Measurements from ENCODE around the gene PDE3B.
"Not testable (repeated sequence)": the region's sequence is repeated elsewhere in the genome, so short reads cannot be mapped to it uniquely, and the experiment has no call there.

PDE3B gene

GRCh38 chr11:14672635-14673034 lies 29.0 kb downstream of the PDE3B start:
- TF ChIP-seq Cebpa-rat (IDR thresholded peaks at IDR 0.05), result no peak
- Histone ChIP-seq H3K27ac (peak overlapping the region in 2 of 11 experiments; percentile 1 to 48; a peak in 2 of 22 replicates), H3K9ac (no peak overlapping the region), H3K4me3 (no peak overlapping the region), H3K9me3 (replicated peaks in 1 of 11) (peaks cover 0 to 5% (median 0%) of the 10 kb centered on the region in 11 experiments; a peak in 2 of 22 replicates), H3K27me3 (no peaks in the 10 kb centered on the region), H4K20me1 (peaks cover 0 to 24% (median 0%) of the 10 kb centered on the region in 11 experiments; a peak in 5 of 22 replicates), H3K4me2 (peak overlapping the region in 3 of 11 experiments; percentile 64 to 85 (median 78); a peak in 5 of 22 replicates), H3K4me1 (peaks cover 0 to 78% (median 7%) of the 10 kb centered on the region in 10 experiments; a peak in 10 of 20 replicates), H3K36me3 (peaks cover 0 to 50% (median 11%) of the 10 kb centered on the region in 11 experiments; a peak in 11 of 22 replicates)

DNA sequence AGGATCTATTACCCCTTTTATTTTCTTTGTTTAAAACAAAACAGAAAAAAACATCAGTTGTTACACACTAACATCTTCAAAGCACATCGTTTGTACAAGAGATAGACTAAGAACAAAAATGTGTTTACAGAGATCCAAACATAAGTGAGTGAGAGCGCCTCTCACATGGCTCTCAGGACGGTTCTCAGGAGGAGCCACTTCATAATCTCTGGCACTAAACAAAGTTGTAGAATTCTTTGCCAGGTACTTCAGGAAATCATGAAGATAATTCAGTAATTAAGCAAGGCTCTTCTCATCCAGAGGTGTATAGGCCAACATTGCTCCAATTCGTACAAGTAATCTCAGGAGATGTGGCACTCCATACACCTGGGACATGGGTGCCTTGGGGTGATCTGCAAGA lies 29.8 kb downstream of the PDE3B start:
- Histone ChIP-seq H3K9me3 (replicated peaks in 1 of 11) (peaks cover 0 to 12% (median 0%) of the 10 kb centered on the region in 11 experiments; a peak in 6 of 22 replicates), H3K4me2 (peak overlapping the region in 7 of 11 experiments; percentile 1 to 85 (median 54); a peak in 12 of 22 replicates), H3K36me3 (peaks cover 0 to 57% (median 17%) of the 10 kb centered on the region in 11 experiments; a peak in 11 of 22 replicates), H3K4me3 (0 out of 20 replicates have a peak overlapping the region, but pooled peaks of 1 of the 10 experiments have one; percentile 8), H3K27ac (peak overlapping the region in 5 of 11 experiments; percentile 19 to 65 (median 44); a peak in 8 of 22 replicates), H3K9ac (no peak overlapping the region), H3K27me3 (no peaks in the 10 kb centered on the region), H4K20me1 (peaks cover 0 to 24% (median 0%) of the 10 kb centered on the region in 11 experiments; a peak in 5 of 22 replicates), H3K4me1 (peaks cover 0 to 86% (median 7%) of the 10 kb centered on the region in 10 experiments; a peak in 10 of 20 replicates)
- TF ChIP-seq Cebpa-rat (IDR thresholded peaks at IDR 0.05), result no peak

DNA sequence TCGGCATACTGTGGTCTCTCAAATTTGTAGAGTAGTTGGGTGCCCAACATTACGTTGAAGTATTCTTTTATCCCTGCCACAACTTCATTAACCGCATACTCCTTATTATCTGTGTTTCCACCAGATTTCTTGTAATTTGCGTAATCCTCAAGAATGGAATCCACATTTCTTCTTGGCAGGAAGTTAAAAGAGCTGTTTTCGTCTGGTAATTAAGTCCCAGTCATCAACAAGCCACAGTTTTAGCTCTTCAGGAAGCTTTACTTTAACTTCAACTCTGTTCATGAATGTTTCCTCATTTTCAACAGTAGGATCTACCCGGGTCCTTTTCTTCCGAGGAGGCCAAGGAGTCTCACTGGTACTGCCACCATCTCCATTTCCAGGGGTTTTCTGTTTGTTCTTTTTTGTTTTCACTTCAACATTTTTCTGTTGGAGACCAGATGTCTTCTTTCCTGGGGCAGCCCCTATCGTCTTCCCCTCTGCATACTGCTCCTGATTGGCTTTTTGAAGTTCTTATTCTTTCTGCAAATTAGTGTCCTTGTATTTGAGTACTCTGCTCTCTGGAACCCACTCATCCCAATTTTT lies 30.3 kb downstream of the PDE3B start:
- Histone ChIP-seq H3K36me3 (peaks cover 0 to 55% (median 18%) of the 10 kb centered on the region in 11 experiments; a peak in 13 of 22 replicates), H4K20me1 (peaks cover 0 to 20% (median 0%) of the 10 kb centered on the region in 11 experiments; a peak in 5 of 22 replicates)

DNA sequence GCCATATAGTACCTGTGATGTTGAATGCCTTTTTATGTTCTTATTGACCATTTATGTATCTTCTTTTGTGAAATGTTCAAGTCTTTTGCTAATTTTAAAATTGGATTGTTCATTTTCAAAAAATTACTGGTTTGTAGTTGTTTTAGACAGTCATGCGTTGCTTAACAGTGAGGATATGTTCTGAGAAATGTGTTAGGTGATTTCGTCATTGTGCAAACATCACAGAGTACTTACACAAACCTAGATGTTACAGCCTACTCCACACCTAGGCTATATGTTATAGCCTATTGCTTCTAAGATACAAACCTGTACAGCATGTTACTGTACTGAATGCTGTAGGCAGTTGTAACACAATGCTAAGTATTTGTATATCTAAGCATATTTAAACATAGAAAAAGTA lies 32.5 kb downstream of the PDE3B start:
- Histone ChIP-seq H3K9ac (no peak overlapping the region), H3K4me1 (peaks cover 0 to 77% (median 7%) of the 10 kb centered on the region in 10 experiments; a peak in 10 of 20 replicates), H3K27me3 (no peaks in the 10 kb centered on the region), H3K4me3 (no peak overlapping the region), H3K4me2 (peak overlapping the region in 1 of 11 experiments; percentile 28; a peak in 1 of 22 replicates), H3K9me3 (replicated peaks in 1 of 11) (peaks cover 8 to 28% (median 17%) of the 10 kb centered on the region in 11 experiments; a peak in 21 of 22 replicates), H4K20me1 (peaks cover 0 to 18% (median 5%) of the 10 kb centered on the region in 11 experiments; a peak in 6 of 22 replicates), H3K27ac (no peak overlapping the region), H3K36me3 (peaks cover 0 to 64% (median 27%) of the 10 kb centered on the region in 11 experiments; a peak in 16 of 22 replicates)
- no peak for TF ChIP-seq Cebpa-rat (IDR thresholded peaks at IDR 0.05)

More for the DNA sequence above, 30.3 kb downstream of the PDE3B start:
- Histone ChIP-seq H3K9me3 (replicated peaks in 1 of 11) (peaks cover 0 to 16% (median 3%) of the 10 kb centered on the region in 11 experiments; a peak in 17 of 22 replicates), H3K4me2 (peak overlapping the region in 7 of 11 experiments; percentile 1 to 85 (median 54); a peak in 12 of 22 replicates), H3K27ac (peak overlapping the region in 5 of 11 experiments; percentile 19 to 65 (median 44); a peak in 8 of 22 replicates), H3K4me1 (peaks cover 0 to 85% (median 7%) of the 10 kb centered on the region in 10 experiments; a peak in 10 of 20 replicates), H3K9ac (peak overlapping the region in 1 of 11 experiments; percentile 5; a peak in 1 of 22 replicates), H3K27me3 (no peaks in the 10 kb centered on the region), H3K4me3 (peak overlapping the region in 1 of 10 experiments; percentile 8; a peak in 1 of 20 replicates)
- no peak for TF ChIP-seq Cebpa-rat (IDR thresholded peaks at IDR 0.05)

GRCh38 chr11:14677146-14677545 lies 33.5 kb downstream of the PDE3B start:
- H3K9ac ChIP-seq, result no peak overlapping the region
- peaks cover 0 to 72% (median 7%) of the 10 kb centered on the region in 10 experiments; a peak in 10 of 20 replicates for H3K4me1 ChIP-seq
- no peak overlapping the region for H3K27ac ChIP-seq
- no peak overlapping the region for H3K4me3 ChIP-seq
- peaks cover 0 to 24% (median 0%) of the 10 kb centered on the region in 11 experiments; a peak in 6 of 22 replicates for H4K20me1 ChIP-seq
- H3K36me3 ChIP-seq, result peaks cover 0 to 60% (median 21%) of the 10 kb centered on the region in 11 experiments; a peak in 16 of 22 replicates
- no peak for TF ChIP-seq Cebpa-rat (IDR thresholded peaks at IDR 0.05)
- H3K4me2 ChIP-seq, result peak overlapping the region in 1 of 11 experiments; percentile 24; a peak in 2 of 22 replicates
- no peaks in the 10 kb centered on the region for H3K27me3 ChIP-seq
- H3K9me3 ChIP-seq (replicated peaks in 1 of 11), result peaks cover 8 to 28% (median 17%) of the 10 kb centered on the region in 11 experiments; a peak in 21 of 22 replicates

GRCh38 chr11:14678350-14678749 lies 34.7 kb downstream of the PDE3B start:
- Histone ChIP-seq H3K4me3 (no peak overlapping the region), H3K9ac (no peak overlapping the region), H3K4me2 (no peak overlapping the region), H3K27me3 (no peaks in the 10 kb centered on the region), H4K20me1 (peaks cover 0 to 26% (median 0%) of the 10 kb centered on the region in 11 experiments; a peak in 6 of 22 replicates), H3K4me1 (peaks cover 0 to 60% (median 7%) of the 10 kb centered on the region in 10 experiments; a peak in 10 of 20 replicates), H3K36me3 (peaks cover 0 to 60% (median 21%) of the 10 kb centered on the region in 11 experiments; a peak in 16 of 22 replicates), H3K27ac (no peak overlapping the region), H3K9me3 (replicated peaks in 1 of 11) (peaks cover 8 to 32% (median 17%) of the 10 kb centered on the region in 11 experiments; a peak in 21 of 22 replicates)
- TF ChIP-seq Cebpa-rat (IDR thresholded peaks at IDR 0.05), result no peak

- Histone ChIP-seq H3K27me3 (no peaks in the 10 kb centered on the region), H3K4me3 (no peak overlapping the region), H4K20me1 (peaks cover 0 to 33% (median 5%) of the 10 kb centered on the region in 11 experiments; a peak in 8 of 22 replicates), H3K4me1 (peaks cover 0 to 59% (median 0%) of the 10 kb centered on the region in 10 experiments; a peak in 6 of 20 replicates), H3K9me3 (replicated peaks in 1 of 11) (peaks cover 13 to 42% (median 24%) of the 10 kb centered on the region in 11 experiments; a peak in 21 of 22 replicates), H3K27ac (no peak overlapping the region), H3K36me3 (peaks cover 0 to 65% (median 21%) of the 10 kb centered on the region in 11 experiments; a peak in 15 of 22 replicates), H3K4me2 (no peak overlapping the region), H3K9ac (no peak overlapping the region)
- TF ChIP-seq Cebpa-rat (IDR thresholded peaks at IDR 0.05), result 0 out of 22 replicates have a peak, but pooled peaks of 1 of the 11 experiments have one; percentile 7
Measured at GRCh38 chr11:14679662-14680061, 36.1 kb downstream of the PDE3B start.

DNA sequence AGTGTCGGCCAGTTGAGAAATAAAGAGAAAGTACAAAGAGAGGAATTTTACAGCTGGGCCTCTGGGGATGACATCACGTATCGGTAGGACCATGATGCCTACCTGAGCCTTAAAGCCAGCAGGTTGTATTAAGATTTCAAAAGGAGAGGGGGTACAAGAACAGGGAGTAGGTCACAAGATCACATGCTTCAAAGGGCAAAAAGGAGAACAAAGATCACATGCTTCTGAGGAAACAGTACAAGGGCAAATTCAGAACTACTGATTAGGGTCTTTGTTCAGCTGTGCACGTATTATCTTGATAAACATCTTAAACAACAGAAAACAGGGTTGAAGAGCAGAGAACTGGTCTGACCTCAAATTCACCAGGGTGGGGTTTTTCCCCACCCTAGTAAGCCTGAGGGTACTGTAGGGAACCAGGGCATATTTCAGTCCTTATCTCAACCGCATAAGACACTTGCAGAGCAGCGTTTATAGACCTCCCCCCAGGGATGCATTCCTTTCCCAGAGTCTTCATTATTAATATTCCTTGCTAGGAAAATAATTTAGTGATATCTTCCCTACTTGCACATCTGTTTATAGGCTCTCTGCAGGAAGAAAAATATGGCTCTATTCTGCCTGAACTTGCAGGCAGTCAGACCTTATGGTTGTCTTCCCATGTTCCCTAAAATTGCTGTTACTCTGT lies 40.8 kb downstream of the PDE3B start:
- H3K4me3 ChIP-seq, H3K27me3 ChIP-seq, H3K9ac ChIP-seq: not testable (repeated sequence)
- Histone ChIP-seq H3K27ac (peak overlapping the region in 1 of 11 experiments; percentile 7; a peak in 1 of 22 replicates), H3K4me1 (peaks cover 0 to 26% (median 8%) of the 10 kb centered on the region in 10 experiments; a peak in 12 of 20 replicates), H3K36me3 (peaks cover 0 to 40% (median 10%) of the 10 kb centered on the region in 11 experiments; a peak in 15 of 22 replicates), H3K9me3 (replicated peaks in 1 of 11) (peaks cover 10 to 23% (median 17%) of the 10 kb centered on the region in 11 experiments; a peak in 21 of 22 replicates), H4K20me1 (peaks cover 0 to 42% (median 6%) of the 10 kb centered on the region in 11 experiments; a peak in 7 of 22 replicates), H3K4me2 (peak overlapping the region in 3 of 11 experiments; percentile 5 to 63 (median 50); a peak in 4 of 22 replicates)

Measured in BLaER1 treated with 17β-estradiol and CSF1 and Interleukin-3, amounts not matched to agents 10 nM and 100 nM (cell line).